Stomach (tissue), 9 donors: ENCODE results near the gene GPR158. TPM values are rescaled to one million over a fixed set of nuclear protein-coding genes. Genes with fewer than 3 reads are reported as not detected.

Experiments
- DNase-seq, 2 donors: peaks; one replicate each; pipeline versions ENCODE4 v3.0.0 to v3.0.0-alpha.2; 2013 to 2019
- H3K27ac ChIP-seq, 5 donors: fragments of 200-600 bp in 4 of 5; sonication (generic) in 4 of 5; one replicate each; pipeline ENCODE4 v1.5.1; 2013 to 2019; ENCODE audit warnings: mild to moderate bottlenecking in 1 of 5, moderate library complexity in 1 of 5
- H3K27me3 ChIP-seq, 3 donors: fragments of 200-600 bp; sonication (generic); one replicate each; pipeline ENCODE4 v1.5.1; 2017 to 2019; ENCODE audit warnings: mixed run types in 1 of 3
- H3K36me3 ChIP-seq, 4 donors: fragments of 200-600 bp; sonication (generic); 1 replicate in 3 of 4; 2 replicates in 1 of 4; pipeline ENCODE4 v1.5.1; 2016 to 2019
- H3K4me1 ChIP-seq, 4 donors: fragments of 200-600 bp; sonication (generic); one replicate each; pipeline ENCODE4 v1.5.1; 2016 to 2019
- H3K4me3 ChIP-seq, 4 donors: fragments of 200-600 bp; sonication (generic) in 3 of 4; one replicate each; pipeline ENCODE4 v1.5.1; 2016 to 2019; ENCODE audit warnings: mild to moderate bottlenecking in 1 of 4
- H3K9me3 ChIP-seq, 4 donors: fragments of 200-600 bp; sonication (generic); one replicate each; pipeline ENCODE4 v1.5.1; 2016 to 2019
- EP300 ChIP-seq: sonication (generic); formaldehyde crosslinking; IDR thresholded peaks from one replicate; pipeline ENCODE4 v1.6.1; 2017; ENCODE audit warnings: antibody characterized with exemption
- POLR2A ChIP-seq, 4 donors: fragments of 450-650 bp; IDR thresholded peaks; one replicate each; pipeline ENCODE4 v1.6.1; 2016; ENCODE audit warnings: antibody characterized with exemption in 4 of 4, control low read depth in 2 of 4, mild to moderate bottlenecking in 1 of 4, moderate library complexity in 1 of 4
- POLR2AphosphoS5 ChIP-seq, 3 donors: sonication (generic); formaldehyde crosslinking; IDR thresholded peaks; one replicate each; pipeline ENCODE4 v1.6.1; 2016; ENCODE audit warnings: antibody characterized with exemption in 3 of 3
- WGBS, 5 donors: extraction: QIAGEN DNeasy Blood & Tissue Kit in 3 of 5; methylation state at CpG; one replicate each; pipeline versions ENCODE4 v1.1.5 to v1.1.7; 2013 to 2018; 5-methylcytosine and 5-hydroxymethylcytosine counted together
- intact Hi-C: fragments of 100-400 bp; cut with DNase I; formaldehyde crosslinking; loops from one replicate; pipeline ENCODE4 v1.15.1; 2023; ENCODE audit warnings: low total_unique reads
- polyA plus RNA-seq, 3 donors: library from polyadenylated mRNA; stranded (reverse); fragments of 200-250 nt; gene quantifications; one replicate each; pipeline ENCODE4 v1.2.3, GENCODE V29; 2013
- total RNA-seq, 5 donors: library from RNA; depleted of rRNA; stranded (reverse); fragments of >200 nt; gene quantifications; one replicate each; pipeline versions ENCODE4 v1.1.0 to v1.2.3, GENCODE V29; 2014 to 2016
- TF ChIP-seq, protein P1 (sequence below), 7 experiments: fragments of 450-650 bp in 4 of 7; fragments of 200-600 bp in 3 of 7; sonication (generic) in 3 of 7; IDR thresholded peaks; one replicate each; pipeline ENCODE4 v1.5.1; 2016 to 2019; ENCODE audit warnings: antibody characterized with exemption in 7 of 7, control low read depth in 2 of 7, mild to moderate bottlenecking in 1 of 7
- donor health status: healthy with polysubstance abuse.
- donor health status: Bipolar disorder and iron deficiency.
- donor health status: healthy.

Gene GPR158
- total and polyA plus RNA-seq, 8 donors = 0.05 to 1.1 (median 0.20) TPM; not detected in 4

DNA sequence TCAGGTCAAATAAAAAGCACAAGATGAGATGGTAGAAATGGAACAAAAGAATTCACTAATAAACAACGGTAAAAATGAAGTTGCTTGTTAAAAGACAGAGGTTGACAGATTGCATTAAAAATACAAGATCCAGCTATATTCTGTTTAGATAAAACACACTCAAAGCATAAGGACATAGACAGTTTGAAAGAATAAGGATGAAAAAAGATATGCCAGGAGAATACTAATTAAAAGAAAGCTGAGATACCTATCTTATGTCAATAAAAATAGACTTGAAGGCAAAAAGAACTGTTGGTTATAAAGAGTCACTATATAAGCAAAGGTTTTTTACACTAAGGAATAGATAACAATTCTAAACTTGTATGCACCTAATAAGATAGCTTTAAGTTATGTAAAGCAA lies 105.3 kb downstream of the GPR158 start:
- no peak for DNase-seq
- peaks cover 3 to 36% (median 15%) of the 10 kb centered on the region in 4 donors for H3K9me3 ChIP-seq
- no peak overlapping the region for H3K27ac ChIP-seq
- no peaks in the 10 kb centered on the region for H3K4me1 ChIP-seq
- H3K36me3 ChIP-seq = no peaks in the 10 kb centered on the region
- no peak overlapping the region for H3K4me3 ChIP-seq
- intact Hi-C loops = no loop called here
- TF ChIP-seq EP300 (no peak), POLR2AphosphoS5 (IDR thresholded peaks at IDR 0.05) (no peak), POLR2A (IDR thresholded peaks at IDR 0.05) (no peak)
- TF ChIP-seq, protein P1, sequence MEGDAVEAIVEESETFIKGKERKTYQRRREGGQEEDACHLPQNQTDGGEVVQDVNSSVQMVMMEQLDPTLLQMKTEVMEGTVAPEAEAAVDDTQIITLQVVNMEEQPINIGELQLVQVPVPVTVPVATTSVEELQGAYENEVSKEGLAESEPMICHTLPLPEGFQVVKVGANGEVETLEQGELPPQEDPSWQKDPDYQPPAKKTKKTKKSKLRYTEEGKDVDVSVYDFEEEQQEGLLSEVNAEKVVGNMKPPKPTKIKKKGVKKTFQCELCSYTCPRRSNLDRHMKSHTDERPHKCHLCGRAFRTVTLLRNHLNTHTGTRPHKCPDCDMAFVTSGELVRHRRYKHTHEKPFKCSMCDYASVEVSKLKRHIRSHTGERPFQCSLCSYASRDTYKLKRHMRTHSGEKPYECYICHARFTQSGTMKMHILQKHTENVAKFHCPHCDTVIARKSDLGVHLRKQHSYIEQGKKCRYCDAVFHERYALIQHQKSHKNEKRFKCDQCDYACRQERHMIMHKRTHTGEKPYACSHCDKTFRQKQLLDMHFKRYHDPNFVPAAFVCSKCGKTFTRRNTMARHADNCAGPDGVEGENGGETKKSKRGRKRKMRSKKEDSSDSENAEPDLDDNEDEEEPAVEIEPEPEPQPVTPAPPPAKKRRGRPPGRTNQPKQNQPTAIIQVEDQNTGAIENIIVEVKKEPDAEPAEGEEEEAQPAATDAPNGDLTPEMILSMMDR (IDR thresholded peaks at IDR 0.05) = no peak
- H3K27me3 ChIP-seq = no peaks in the 10 kb centered on the region
- 93 to 100% (median 95%) methylated on average over 1 of the region's 1 CpG for WGBS, 5 donors

DNA sequence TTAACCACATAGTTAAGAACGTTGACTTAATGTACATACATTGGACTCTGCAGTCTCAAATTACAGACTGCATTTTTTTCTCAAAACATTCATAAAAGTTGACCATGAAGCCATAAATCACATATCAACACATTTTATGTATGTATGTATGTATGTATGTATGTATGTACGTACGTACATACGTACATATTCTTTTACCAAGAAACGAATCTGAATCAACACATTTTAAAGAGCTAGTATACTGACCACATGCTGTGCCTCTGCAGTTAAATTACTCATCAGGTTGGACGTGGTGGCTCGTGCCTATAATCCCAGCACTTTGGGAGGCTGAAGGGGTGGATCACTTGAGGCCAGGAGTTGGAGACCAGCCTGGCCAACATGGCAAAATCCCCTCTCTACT lies 105.8 kb downstream of the GPR158 start:
- 79 to 83% (median 81%) methylated on average over 7 of the region's 7 CpGs for WGBS, 5 donors
- Histone ChIP-seq H3K4me3 (no peak overlapping the region), H3K4me1 (no peaks in the 10 kb centered on the region), H3K27me3 (no peaks in the 10 kb centered on the region), H3K36me3 (no peaks in the 10 kb centered on the region), H3K9me3 (peaks cover 3 to 41% (median 20%) of the 10 kb centered on the region in 4 donors), H3K27ac (no peak overlapping the region)
- no peak for TF ChIP-seq POLR2AphosphoS5 (IDR thresholded peaks at IDR 0.05)
- TF ChIP-seq, protein P1 (IDR thresholded peaks at IDR 0.05) = no peak
- no peak for TF ChIP-seq EP300
- no peak for TF ChIP-seq POLR2A (IDR thresholded peaks at IDR 0.05)
- no peak for DNase-seq
- intact Hi-C loops = no loop called here

DNA sequence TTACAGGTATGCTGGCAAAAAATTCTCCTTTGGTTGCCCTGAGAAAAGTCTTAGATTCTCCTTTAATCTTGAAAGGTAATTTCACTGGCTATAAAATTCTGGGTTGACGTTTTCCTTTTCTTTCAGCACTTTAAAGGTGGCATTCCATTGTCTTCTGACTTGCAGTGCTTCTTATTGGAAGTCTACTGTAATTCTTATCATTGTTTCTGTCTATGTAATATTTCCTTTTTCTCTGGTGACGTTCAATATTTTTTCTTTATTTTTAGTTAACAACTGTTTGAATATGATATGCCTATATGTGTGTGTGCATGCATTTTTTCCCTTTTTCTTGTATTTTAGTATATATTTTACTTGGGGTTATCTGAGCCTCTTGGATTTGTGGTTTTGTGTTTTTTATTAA lies 111.0 kb downstream of the GPR158 start:
- Histone ChIP-seq H3K4me1 (no peaks in the 10 kb centered on the region), H3K36me3 (no peaks in the 10 kb centered on the region), H3K9me3 (peaks cover 3 to 25% (median 18%) of the 10 kb centered on the region in 4 donors), H3K4me3 (no peak overlapping the region), H3K27ac (no peak overlapping the region), H3K27me3 (no peaks in the 10 kb centered on the region)
- 65 to 83% (median 80%) methylated on average over 2 of the region's 2 CpGs for WGBS, 5 donors
- DNase-seq = no peak
- TF ChIP-seq, protein P1 (IDR thresholded peaks at IDR 0.05) = no peak
- intact Hi-C loops = no loop called here

DNA sequence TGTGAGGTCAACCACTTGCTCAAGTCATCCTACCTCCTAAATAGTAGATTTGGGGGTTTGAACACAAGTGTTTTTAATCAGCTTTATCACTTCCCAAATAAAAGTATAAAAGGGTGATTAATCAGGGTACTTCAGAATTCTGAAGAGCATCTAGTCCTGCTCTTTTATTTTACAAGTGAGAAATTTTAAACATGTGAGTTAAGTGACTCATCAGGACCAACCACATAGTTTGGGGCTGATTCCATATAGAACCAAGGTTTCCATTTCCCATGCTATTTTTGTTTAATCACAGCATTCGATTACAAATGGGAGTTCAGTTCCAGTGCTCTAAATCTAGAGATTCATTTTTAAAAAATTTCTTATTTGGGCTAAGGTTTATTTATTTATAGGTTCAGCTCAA lies 113.4 kb downstream of the GPR158 start:
- intact Hi-C loops = no loop called here
- no peak for TF ChIP-seq EP300
- TF ChIP-seq, protein P1 (IDR thresholded peaks at IDR 0.05) = no peak
- no peaks in the 10 kb centered on the region for H3K36me3 ChIP-seq
- H3K9me3 ChIP-seq = peaks cover 3 to 22% (median 18%) of the 10 kb centered on the region in 4 donors
- no peak for DNase-seq
- WGBS, 5 donors = 67 to 85% (median 78%) methylated on average over 1 of the region's 1 CpG
- no peak overlapping the region for H3K27ac ChIP-seq
- H3K4me3 ChIP-seq = no peak overlapping the region
- H3K4me1 ChIP-seq = no peaks in the 10 kb centered on the region
- H3K27me3 ChIP-seq = no peaks in the 10 kb centered on the region
